ENCODE data around the gene CASP10. TPM values are rescaled to one million over a fixed set of nuclear protein-coding genes. Genes with fewer than 3 reads are reported as not detected.
A peak's percentile ranks its signal among the peaks of the same experiment; 100 is the strongest.

Gene CASP10
- total and polyA plus RNA-seq, 11 donors = 2.8 to 24.0 (median 5.4) TPM

GRCh38 chr2:201269764-201270163, 86.8 kb downstream of the CASP10 start:
- Histone ChIP-seq H3K27ac (no peak overlapping the region), H3K4me3 (no peak overlapping the region), H3K4me1 (peaks cover 0 to 9% (median under 1%) of the 10 kb centered on the region in 12 donors), H3K27me3 (no peaks in the 10 kb centered on the region), H3K9me3 (no peaks in the 10 kb centered on the region), H3K36me3 (peaks cover 0 to 83% (median 37%) of the 10 kb centered on the region in 9 donors)
- intact Hi-C loops (cut with DNase I) = no loop called here
- 91 to 97% (median 95%) methylated on average over 2 of the region's 2 CpGs for WGBS, 4 donors
- ATAC-seq (no peak), DNase-seq (no peak)
- TF ChIP-seq POLR2A (IDR thresholded peaks at IDR 0.05) = no peak
- no peak for TF ChIP-seq CTCF (IDR thresholded peaks at IDR 0.05)

- no peak overlapping the region for H3K27ac ChIP-seq
- H3K27me3 ChIP-seq = no peaks in the 10 kb centered on the region
- intact Hi-C loops (cut with DNase I) = no loop called here
- DNase-seq (no peak), ATAC-seq (no peak)
- TF ChIP-seq POLR2A (IDR thresholded peaks at IDR 0.05) (no peak), CTCF (IDR thresholded peaks at IDR 0.05) (peak in 1 of 12 donors; percentile 13)
- H3K4me3 ChIP-seq = no peak overlapping the region
- H3K9me3 ChIP-seq = no peaks in the 10 kb centered on the region
- H3K4me1 ChIP-seq = peaks cover 0 to 2% (median 0%) of the 10 kb centered on the region in 12 donors
- H3K36me3 ChIP-seq = peaks cover 0 to 90% (median 44%) of the 10 kb centered on the region in 9 donors
- 88 to 93% (median 90%) methylated on average over 9 of the region's 9 CpGs for WGBS, 4 donors
Observed at GRCh38 chr2:201270293-201271001, 87.5 kb downstream of the CASP10 start.

GRCh38 chr2:201271917-201272316, 89.0 kb downstream of the CASP10 start:
- Histone ChIP-seq H3K4me1 (no peaks in the 10 kb centered on the region), H3K4me3 (no peak overlapping the region), H3K36me3 (peaks cover 0 to 96% (median 48%) of the 10 kb centered on the region in 9 donors), H3K27me3 (no peaks in the 10 kb centered on the region), H3K9me3 (no peaks in the 10 kb centered on the region), H3K27ac (no peak overlapping the region)
- TF ChIP-seq CTCF (IDR thresholded peaks at IDR 0.05) (no peak), POLR2A (IDR thresholded peaks at IDR 0.05) (no peak)
- intact Hi-C loops (cut with DNase I) = no loop called here
- WGBS, 4 donors = 92 to 97% (median 93%) methylated on average over 2 of the region's 2 CpGs
- ATAC-seq (no peak), DNase-seq (no peak)

- TF ChIP-seq POLR2A (IDR thresholded peaks at IDR 0.05) (no peak), CTCF (IDR thresholded peaks at IDR 0.05) (no peak)
- peaks cover 0 to 96% (median 55%) of the 10 kb centered on the region in 9 donors for H3K36me3 ChIP-seq
- no peaks in the 10 kb centered on the region for H3K4me1 ChIP-seq
- WGBS, 4 donors = 85 to 88% (median 87%) methylated on average over 9 of the region's 9 CpGs
- no peaks in the 10 kb centered on the region for H3K27me3 ChIP-seq
- H3K9me3 ChIP-seq = no peaks in the 10 kb centered on the region
- H3K4me3 ChIP-seq = no peak overlapping the region
- no peak for ATAC-seq
- intact Hi-C loops (cut with DNase I) = no loop called here
- DNase-seq = no peak
- H3K27ac ChIP-seq = no peak overlapping the region
Observed at GRCh38 chr2:201273330-201273983, 90.5 kb downstream of the CASP10 start.
